GM12878 (cell line): ENCODE data around the gene INO80B.

Experiments used
- DPF2 ChIP-seq: fragments of 450-650 bp; IDR thresholded peaks from 2 replicates; pipeline ENCODE4 v1.6.1; 2017; ENCODE audit warnings: mild to moderate bottlenecking
- MEF2A ChIP-seq: IDR thresholded peaks from 2 replicates; pipeline ENCODE4 v1.6.1; 2011; ENCODE audit warnings: low read depth, mild to moderate bottlenecking, low read length, moderate library complexity; ENCODE audit not compliant: insufficient read depth
- NFYB ChIP-seq: IDR thresholded peaks from 2 replicates; pipeline ENCODE4 v1.6.1; 2011; ENCODE audit warnings: low read depth, mild to moderate bottlenecking, low read length, improper control_type of control experiment, moderate library complexity; ENCODE audit not compliant: insufficient read depth
- POLR2AphosphoS5 ChIP-seq: IDR thresholded peaks from 2 replicates; pipeline ENCODE4 v1.6.1; 2011; ENCODE audit warnings: mild to moderate bottlenecking, low read length, inconsistent platforms
- RELA ChIP-seq: fragments of 450-650 bp; IDR thresholded peaks from 2 replicates; pipeline ENCODE4 v1.8.0; 2014; ENCODE audit warnings: borderline replicate concordance; ENCODE audit not compliant: partially characterized antibody
- ZSCAN29 ChIP-seq: fragments of 450-650 bp; IDR thresholded peaks from 2 replicates; pipeline ENCODE4 v1.6.1; 2017; ENCODE audit warnings: mild to moderate bottlenecking, moderate library complexity
- TF ChIP-seq, protein P1 (sequence below), 3 experiments: IDR thresholded peaks in 2 of 3; conservative IDR thresholded peaks in 1 of 3; 2 replicates each; pipeline ENCODE4 v1.5.1; 2011; ENCODE audit warnings: low read depth in 3 of 3, low read length in 3 of 3, mild to moderate bottlenecking in 3 of 3, control low read depth in 2 of 3, moderate library complexity in 2 of 3, inconsistent platforms in 1 of 3, mixed read lengths in 1 of 3; ENCODE audit not compliant: control insufficient read depth in 2 of 3, insufficient read depth in 1 of 3; ENCODE audit errors: extremely low read depth in 1 of 3
- TF ChIP-seq, protein P2 (sequence below): IDR thresholded peaks from 2 replicates; pipeline ENCODE4 v1.6.1; 2012; ENCODE audit warnings: improper control_type of control experiment, low read depth, low read length; ENCODE audit not compliant: insufficient replicate concordance

DNA sequence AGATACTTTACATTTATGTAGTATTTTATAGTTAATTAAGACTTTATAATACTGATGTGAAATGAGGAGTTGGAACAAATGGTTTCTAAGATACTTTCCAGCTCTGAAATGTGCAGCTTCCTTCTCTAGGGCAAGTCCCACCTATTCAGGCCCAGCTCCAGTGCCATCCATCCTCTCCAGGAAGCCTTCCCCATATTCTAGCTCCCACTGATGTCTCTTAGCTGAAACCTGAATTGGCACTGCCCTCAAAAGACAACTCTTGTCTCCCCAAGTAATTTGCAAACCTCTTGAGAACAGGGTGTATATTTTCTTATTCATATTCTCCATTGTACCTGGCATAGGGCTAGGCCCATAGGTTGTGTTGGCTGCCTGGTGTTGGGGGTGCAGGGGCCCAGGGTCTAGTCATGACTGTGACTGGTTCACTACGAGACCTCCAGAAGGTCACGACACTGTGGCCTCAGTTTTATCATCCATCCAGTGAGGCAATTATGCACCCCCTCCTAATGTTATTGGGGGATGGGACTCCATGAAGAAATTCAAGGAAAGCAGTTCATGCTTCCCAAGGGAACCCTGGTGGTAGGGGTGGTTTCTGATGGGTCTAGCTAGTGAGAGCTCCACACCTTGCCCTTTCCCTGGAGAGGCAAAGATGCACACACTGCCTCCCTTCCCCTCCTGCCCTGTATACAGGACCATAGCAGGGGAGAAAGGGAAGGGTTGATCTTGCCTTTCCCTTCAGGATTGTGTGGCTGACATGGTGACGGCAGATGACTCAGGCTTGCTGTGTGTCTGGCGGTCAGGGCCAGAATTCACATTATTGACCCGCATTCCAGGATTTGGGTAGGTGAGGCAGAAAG is 30.5 kb upstream of the INO80B start:
- TF ChIP-seq RELA (no peak), POLR2AphosphoS5 (no peak), NFYB (no peak), DPF2 (no peak), MEF2A (no peak), ZSCAN29 (no peak)
- TF ChIP-seq, protein P1, sequence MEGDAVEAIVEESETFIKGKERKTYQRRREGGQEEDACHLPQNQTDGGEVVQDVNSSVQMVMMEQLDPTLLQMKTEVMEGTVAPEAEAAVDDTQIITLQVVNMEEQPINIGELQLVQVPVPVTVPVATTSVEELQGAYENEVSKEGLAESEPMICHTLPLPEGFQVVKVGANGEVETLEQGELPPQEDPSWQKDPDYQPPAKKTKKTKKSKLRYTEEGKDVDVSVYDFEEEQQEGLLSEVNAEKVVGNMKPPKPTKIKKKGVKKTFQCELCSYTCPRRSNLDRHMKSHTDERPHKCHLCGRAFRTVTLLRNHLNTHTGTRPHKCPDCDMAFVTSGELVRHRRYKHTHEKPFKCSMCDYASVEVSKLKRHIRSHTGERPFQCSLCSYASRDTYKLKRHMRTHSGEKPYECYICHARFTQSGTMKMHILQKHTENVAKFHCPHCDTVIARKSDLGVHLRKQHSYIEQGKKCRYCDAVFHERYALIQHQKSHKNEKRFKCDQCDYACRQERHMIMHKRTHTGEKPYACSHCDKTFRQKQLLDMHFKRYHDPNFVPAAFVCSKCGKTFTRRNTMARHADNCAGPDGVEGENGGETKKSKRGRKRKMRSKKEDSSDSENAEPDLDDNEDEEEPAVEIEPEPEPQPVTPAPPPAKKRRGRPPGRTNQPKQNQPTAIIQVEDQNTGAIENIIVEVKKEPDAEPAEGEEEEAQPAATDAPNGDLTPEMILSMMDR (IDR thresholded peaks at IDR 0.05 in 2 of 3, conservative IDR thresholded peaks at IDR 0.05 in 1 of 3; ENCODE audit: control insufficient read depth in 2 of 3, extremely low read depth in 1 of 3, insufficient read depth in 1 of 3, low read depth in 3 of 3, low read length in 3 of 3), result no peak
- TF ChIP-seq, protein P2, sequence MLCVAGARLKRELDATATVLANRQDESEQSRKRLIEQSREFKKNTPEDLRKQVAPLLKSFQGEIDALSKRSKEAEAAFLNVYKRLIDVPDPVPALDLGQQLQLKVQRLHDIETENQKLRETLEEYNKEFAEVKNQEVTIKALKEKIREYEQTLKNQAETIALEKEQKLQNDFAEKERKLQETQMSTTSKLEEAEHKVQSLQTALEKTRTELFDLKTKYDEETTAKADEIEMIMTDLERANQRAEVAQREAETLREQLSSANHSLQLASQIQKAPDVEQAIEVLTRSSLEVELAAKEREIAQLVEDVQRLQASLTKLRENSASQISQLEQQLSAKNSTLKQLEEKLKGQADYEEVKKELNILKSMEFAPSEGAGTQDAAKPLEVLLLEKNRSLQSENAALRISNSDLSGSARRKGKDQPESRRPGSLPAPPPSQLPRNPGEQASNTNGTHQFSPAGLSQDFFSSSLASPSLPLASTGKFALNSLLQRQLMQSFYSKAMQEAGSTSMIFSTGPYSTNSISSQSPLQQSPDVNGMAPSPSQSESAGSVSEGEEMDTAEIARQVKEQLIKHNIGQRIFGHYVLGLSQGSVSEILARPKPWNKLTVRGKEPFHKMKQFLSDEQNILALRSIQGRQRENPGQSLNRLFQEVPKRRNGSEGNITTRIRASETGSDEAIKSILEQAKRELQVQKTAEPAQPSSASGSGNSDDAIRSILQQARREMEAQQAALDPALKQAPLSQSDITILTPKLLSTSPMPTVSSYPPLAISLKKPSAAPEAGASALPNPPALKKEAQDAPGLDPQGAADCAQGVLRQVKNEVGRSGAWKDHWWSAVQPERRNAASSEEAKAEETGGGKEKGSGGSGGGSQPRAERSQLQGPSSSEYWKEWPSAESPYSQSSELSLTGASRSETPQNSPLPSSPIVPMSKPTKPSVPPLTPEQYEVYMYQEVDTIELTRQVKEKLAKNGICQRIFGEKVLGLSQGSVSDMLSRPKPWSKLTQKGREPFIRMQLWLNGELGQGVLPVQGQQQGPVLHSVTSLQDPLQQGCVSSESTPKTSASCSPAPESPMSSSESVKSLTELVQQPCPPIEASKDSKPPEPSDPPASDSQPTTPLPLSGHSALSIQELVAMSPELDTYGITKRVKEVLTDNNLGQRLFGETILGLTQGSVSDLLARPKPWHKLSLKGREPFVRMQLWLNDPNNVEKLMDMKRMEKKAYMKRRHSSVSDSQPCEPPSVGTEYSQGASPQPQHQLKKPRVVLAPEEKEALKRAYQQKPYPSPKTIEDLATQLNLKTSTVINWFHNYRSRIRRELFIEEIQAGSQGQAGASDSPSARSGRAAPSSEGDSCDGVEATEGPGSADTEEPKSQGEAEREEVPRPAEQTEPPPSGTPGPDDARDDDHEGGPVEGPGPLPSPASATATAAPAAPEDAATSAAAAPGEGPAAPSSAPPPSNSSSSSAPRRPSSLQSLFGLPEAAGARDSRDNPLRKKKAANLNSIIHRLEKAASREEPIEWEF, result no peak
